GM23338 (cell line): ENCODE measurements around the gene HSD11B1L. TPM values are rescaled to one million over a fixed set of nuclear protein-coding genes. Genes with fewer than 3 reads are reported as not detected.

Experiments used
- ATAC-seq: fragments of 200-7000 bp; cut with Tn5 transposase; 3 replicates; pipeline ENCODE4 v1.9.1; 2020
- DNase-seq: peaks from one replicate; pipeline ENCODE4 v3.0.0-alpha.2; 2015; ENCODE audit warnings: low spot score
- H2AFZ ChIP-seq: fragments of 200-600 bp; sonication (generic); 2 replicates; pipeline ENCODE4 v1.8.0; 2016; ENCODE audit warnings: antibody characterized with exemption, mild to moderate bottlenecking, moderate library complexity
- H3F3A ChIP-seq: fragments of 200-600 bp; sonication (generic); replicated peaks from 2 replicates; pipeline ENCODE4 v1.8.0; 2017; ENCODE audit warnings: antibody characterized with exemption, mixed run types, low read depth
- H3K27ac ChIP-seq: fragments of 200-600 bp; sonication (generic); 2 replicates; pipeline ENCODE4 v1.6.1; 2016; ENCODE audit warnings: low read depth
- H3K27me3 ChIP-seq: fragments of 200-600 bp; sonication (generic); 2 replicates; pipeline ENCODE4 v1.8.0; 2016; ENCODE audit warnings: mild to moderate bottlenecking, mixed run types, moderate library complexity; ENCODE audit not compliant: insufficient read depth
- H3K36me3 ChIP-seq: fragments of 200-600 bp; sonication (generic); 2 replicates; pipeline ENCODE4 v1.8.0; 2016; ENCODE audit warnings: mild to moderate bottlenecking; ENCODE audit not compliant: insufficient read depth
- H3K4me1 ChIP-seq: fragments of 200-600 bp; sonication (generic); 2 replicates; pipeline ENCODE4 v1.8.0; 2016; ENCODE audit warnings: mild to moderate bottlenecking, moderate library complexity; ENCODE audit not compliant: insufficient read depth
- H3K4me2 ChIP-seq: fragments of 200-600 bp; sonication (generic); 2 replicates; pipeline ENCODE4 v1.7.1; 2017; ENCODE audit warnings: mixed run types
- H3K4me3 ChIP-seq: fragments of 200-600 bp; sonication (generic); 2 replicates; pipeline ENCODE4 v1.6.1; 2016; ENCODE audit warnings: mixed run types
- H3K79me2 ChIP-seq: fragments of 200-600 bp; sonication (generic); replicated peaks from 2 replicates; pipeline ENCODE4 v1.8.0; 2017; ENCODE audit warnings: mild to moderate bottlenecking; ENCODE audit not compliant: insufficient read depth
- H3K9me2 ChIP-seq: fragments of 200-600 bp; sonication (generic); 2 replicates; pipeline ENCODE4 v1.8.0; 2017; ENCODE audit not compliant: insufficient read depth
- H4K20me1 ChIP-seq: fragments of 200-600 bp; sonication (generic); replicated peaks from 2 replicates; pipeline ENCODE4 v1.8.0; 2017; ENCODE audit warnings: mild to moderate bottlenecking; ENCODE audit not compliant: insufficient read depth
- H3K27ac Mint-ChIP-seq: 2 replicates; pipeline ENCODE4 v1.8.0; 2020; ENCODE audit warnings: inconsistent platforms, mild to moderate bottlenecking, moderate library complexity, mixed read lengths
- H3K27me3 Mint-ChIP-seq: 3 replicates; pipeline ENCODE4 v1.8.0; 2022; ENCODE audit warnings: low read depth, mild to moderate bottlenecking, moderate library complexity, mixed read lengths, inconsistent platforms; ENCODE audit not compliant: insufficient read depth, poor library complexity
- H3K36me3 Mint-ChIP-seq: 3 replicates; pipeline ENCODE4 v1.8.0; 2021; ENCODE audit warnings: low read depth, mild to moderate bottlenecking, inconsistent platforms, moderate library complexity, mixed read lengths
- H3K4me1 Mint-ChIP-seq: 3 replicates; pipeline ENCODE4 v1.8.0; 2020; ENCODE audit warnings: mild to moderate bottlenecking, inconsistent platforms, mixed read lengths
- H3K4me3 Mint-ChIP-seq: 3 replicates; pipeline ENCODE4 v1.8.0; 2021; ENCODE audit warnings: moderate library complexity, mild to moderate bottlenecking, inconsistent platforms, mixed read lengths
- H3K9me3 Mint-ChIP-seq: 3 replicates; pipeline ENCODE4 v1.8.0; 2020; ENCODE audit warnings: moderate library complexity, mild to moderate bottlenecking, inconsistent platforms, mixed read lengths
- CREB1 ChIP-seq: fragments of 250-450 bp; sonication (Bioruptor Pico); IDR thresholded peaks from 2 replicates; pipeline ENCODE4 v1.5.0; 2020; ENCODE audit warnings: low read depth, mild to moderate bottlenecking, moderate library complexity
- CTCF ChIP-seq, 2 experiments: fragments of 200-600 bp in 1 of 2; sonication (generic) in 1 of 2; conservative IDR thresholded peaks; 2 replicates each; pipeline versions ENCODE4 v1.5.1 to v1.6.1; 2016 to 2017; ENCODE audit warnings: antibody characterized with exemption in 2 of 2, low read depth in 2 of 2, mild to moderate bottlenecking in 2 of 2, moderate library complexity in 1 of 2
- ETS1 ChIP-seq: IDR thresholded peaks from 2 replicates; pipeline ENCODE4 v1.6.1; 2016; ENCODE audit warnings: antibody characterized with exemption
- EZH2 ChIP-seq: fragments of 200-600 bp; sonication (generic); IDR thresholded peaks from one replicate; pipeline ENCODE4 v1.8.0; 2017; ENCODE audit warnings: antibody characterized with exemption, mild to moderate bottlenecking, low read depth; ENCODE audit not compliant: unreplicated experiment
- EZH2phosphoT487 ChIP-seq: fragments of 200-600 bp; sonication (generic); IDR thresholded peaks from one replicate; pipeline ENCODE4 v1.8.1; 2018; ENCODE audit warnings: antibody characterized with exemption; ENCODE audit not compliant: unreplicated experiment
- JUNB ChIP-seq: IDR thresholded peaks from one replicate; pipeline ENCODE4 v1.6.1; 2016; ENCODE audit warnings: antibody characterized with exemption; ENCODE audit not compliant: unreplicated experiment
- NANOG ChIP-seq: IDR thresholded peaks from 2 replicates; pipeline ENCODE4 v1.6.1; 2016; ENCODE audit warnings: antibody characterized with exemption, borderline replicate concordance
- POLR2AphosphoS5 ChIP-seq: IDR thresholded peaks from 2 replicates; pipeline ENCODE4 v1.6.1; 2016; ENCODE audit warnings: antibody characterized with exemption, low read depth
- REST ChIP-seq: IDR thresholded peaks from one replicate; pipeline ENCODE4 v1.6.1; 2018; ENCODE audit warnings: antibody characterized with exemption; ENCODE audit not compliant: unreplicated experiment
- STAT1 ChIP-seq: IDR thresholded peaks from one replicate; pipeline ENCODE4 v1.6.1; 2016; ENCODE audit warnings: antibody characterized with exemption; ENCODE audit not compliant: unreplicated experiment
- ZNF114 ChIP-seq: fragments of 250-450 bp; sonication (Bioruptor Pico); IDR thresholded peaks from 2 replicates; pipeline ENCODE4 v1.5.0; 2020; ENCODE audit warnings: mild to moderate bottlenecking, moderate library complexity
- ZNF331 ChIP-seq: fragments of 250-450 bp; sonication (Bioruptor Pico); IDR thresholded peaks from 2 replicates; pipeline ENCODE4 v1.5.0; 2020; ENCODE audit warnings: low read depth, mild to moderate bottlenecking, moderate library complexity
- ZNF462 ChIP-seq: fragments of 250-450 bp; sonication (Bioruptor Pico); IDR thresholded peaks from 2 replicates; pipeline ENCODE4 v1.5.0; 2020; ENCODE audit warnings: mild to moderate bottlenecking, moderate library complexity
- polyA plus RNA-seq: library from polyadenylated mRNA; unstranded; fragments of >200 nt; fragmentation: Nextera tagmentation; extraction: Ambion mirVana; gene quantifications from 2 replicates; pipeline ENCODE4 v1.2.1, GENCODE V29; 2016
- total RNA-seq: library from RNA; depleted of rRNA; stranded (reverse); fragments of >200 nt; shearing (Covaris generic); gene quantifications from 2 replicates; pipeline ENCODE4 v1.2.3, GENCODE V29; 2014

Gene HSD11B1L
- total and polyA plus RNA-seq, 2 experiments from 2014 or later: 12.9 to 18.4 TPM

DNA sequence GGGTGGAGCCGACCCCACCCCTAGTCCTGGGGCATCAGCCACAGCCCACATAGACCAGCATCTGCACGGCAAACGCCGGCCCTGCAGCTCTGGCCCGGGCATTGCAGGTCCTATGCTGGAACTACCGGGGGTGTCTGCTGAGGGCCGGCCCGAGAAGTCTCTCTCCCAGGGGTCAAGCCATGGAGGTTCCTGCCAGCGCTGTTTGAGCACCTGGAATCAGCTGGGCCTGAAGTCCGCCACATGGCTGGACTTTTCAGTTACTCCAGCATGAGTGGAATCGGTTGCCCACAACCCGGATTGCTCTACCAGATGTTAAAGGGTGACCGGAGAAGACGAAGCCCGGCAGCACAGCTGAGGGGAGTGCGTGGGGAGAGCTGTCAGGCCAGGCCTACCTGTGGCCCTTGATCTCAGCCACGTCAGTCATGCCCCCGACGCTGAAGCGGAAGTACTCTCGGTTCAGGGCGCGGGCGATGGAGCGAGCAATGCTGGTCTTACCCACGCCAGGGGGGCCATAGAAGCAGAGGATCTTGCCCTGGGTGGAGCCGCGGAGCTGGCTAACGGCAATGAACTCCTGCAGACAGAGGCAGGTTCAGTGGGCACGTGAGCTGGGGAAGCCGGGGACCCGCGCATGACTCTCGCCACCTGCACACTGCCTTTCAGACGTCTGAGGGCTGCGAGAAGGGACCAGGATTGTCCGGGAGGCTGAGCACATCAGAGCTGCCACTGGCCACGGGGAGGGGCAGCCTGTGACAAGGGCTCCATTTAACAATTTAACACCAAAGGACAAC is 18.0 kb downstream of the HSD11B1L start:
- Mint-ChIP-seq H3K27ac (no peak overlapping the region), H3K4me1 (no peaks in the 10 kb centered on the region)
- no peaks in the 10 kb centered on the region for H3K36me3 ChIP-seq

More for the DNA sequence above, 18.0 kb downstream of the HSD11B1L start:
- no peaks in the 10 kb centered on the region for H3K27me3 ChIP-seq
- H3K4me1 ChIP-seq: no peaks in the 10 kb centered on the region
- no peak overlapping the region for H3K27ac ChIP-seq
- H3K27me3 Mint-ChIP-seq: peaks cover 35% of the 10 kb centered on the region
- H3K4me3 ChIP-seq: no peak overlapping the region
- peaks cover 9% of the 10 kb centered on the region for H3K9me3 Mint-ChIP-seq
- H3K9me2 ChIP-seq: no peaks in the 10 kb centered on the region
- no peaks in the 10 kb centered on the region; the same call in 1 of the 2 replicates for H3F3A ChIP-seq
- peaks cover 7% of the 10 kb centered on the region; the same call in 1 of the 2 replicates for H4K20me1 ChIP-seq
- H3K79me2 ChIP-seq: no peaks in the 10 kb centered on the region
- no peak overlapping the region for H3K4me2 ChIP-seq
- TF ChIP-seq ZNF462 (CRISPR knock-in tag) (no peak), NANOG (no peak), ZNF331 (CRISPR knock-in tag) (no peak), STAT1 (no peak), EZH2 (no peak), JUNB (no peak), CTCF (conservative IDR thresholded peaks at IDR 0.05; ENCODE audit: low read depth in 2 of 2) (no peak), CREB1 (CRISPR knock-in tag) (no peak), ZNF114 (CRISPR knock-in tag) (no peak), POLR2AphosphoS5 (no peak), ETS1 (no peak), EZH2phosphoT487 (no peak), REST (no peak)
- ATAC-seq (no peak), DNase-seq (peak; percentile 0)
- no peak overlapping the region for H2AFZ ChIP-seq
- no peak overlapping the region for H3K4me3 Mint-ChIP-seq
- H3K36me3 Mint-ChIP-seq: peaks cover 80% of the 10 kb centered on the region
